ENCODE results near the gene ZNF398. TPM values are rescaled to one million over a fixed set of nuclear protein-coding genes. Genes with fewer than 3 reads are reported as not detected.

ZNF398 gene
- total RNA-seq, 1 donor from 2014 or later = 7.1 TPM

DNA sequence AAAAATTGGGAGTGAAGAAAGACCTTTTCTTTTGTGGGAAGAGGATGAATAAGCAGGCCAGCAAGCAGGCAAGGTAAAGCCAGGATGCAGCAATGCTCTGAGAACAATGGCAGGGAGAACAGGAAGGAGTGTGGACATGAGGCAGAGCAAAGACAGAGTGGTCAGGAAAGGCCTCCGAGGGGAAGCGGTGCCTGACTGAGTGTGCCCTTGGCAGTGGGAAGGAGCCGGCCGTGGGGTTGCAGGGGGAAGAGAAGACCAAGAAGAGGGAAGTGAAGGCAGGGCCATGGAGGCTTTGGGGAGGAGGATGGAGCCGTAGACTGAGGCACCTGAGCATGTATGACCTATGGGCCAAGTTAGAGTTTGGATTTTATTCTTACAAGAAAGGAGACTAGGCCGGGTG is 70.3 kb downstream of the ZNF398 start:
- Histone ChIP-seq H3K9me3 (replicated peaks) (no peaks in the 10 kb centered on the region), H3K4me3 (no peak overlapping the region), H3K27me3 (ENCODE audit: low read depth) (no peaks in the 10 kb centered on the region), H3K36me3 (peaks cover 96% of the 10 kb centered on the region), H3K4me1 (peaks cover 8% of the 10 kb centered on the region), H3K27ac (replicated peaks) (no peak overlapping the region)
- intact Hi-C loops (cut with micrococcal nuclease) = no loop called here
- DNase-seq = no peak
- TF ChIP-seq, protein P1, sequence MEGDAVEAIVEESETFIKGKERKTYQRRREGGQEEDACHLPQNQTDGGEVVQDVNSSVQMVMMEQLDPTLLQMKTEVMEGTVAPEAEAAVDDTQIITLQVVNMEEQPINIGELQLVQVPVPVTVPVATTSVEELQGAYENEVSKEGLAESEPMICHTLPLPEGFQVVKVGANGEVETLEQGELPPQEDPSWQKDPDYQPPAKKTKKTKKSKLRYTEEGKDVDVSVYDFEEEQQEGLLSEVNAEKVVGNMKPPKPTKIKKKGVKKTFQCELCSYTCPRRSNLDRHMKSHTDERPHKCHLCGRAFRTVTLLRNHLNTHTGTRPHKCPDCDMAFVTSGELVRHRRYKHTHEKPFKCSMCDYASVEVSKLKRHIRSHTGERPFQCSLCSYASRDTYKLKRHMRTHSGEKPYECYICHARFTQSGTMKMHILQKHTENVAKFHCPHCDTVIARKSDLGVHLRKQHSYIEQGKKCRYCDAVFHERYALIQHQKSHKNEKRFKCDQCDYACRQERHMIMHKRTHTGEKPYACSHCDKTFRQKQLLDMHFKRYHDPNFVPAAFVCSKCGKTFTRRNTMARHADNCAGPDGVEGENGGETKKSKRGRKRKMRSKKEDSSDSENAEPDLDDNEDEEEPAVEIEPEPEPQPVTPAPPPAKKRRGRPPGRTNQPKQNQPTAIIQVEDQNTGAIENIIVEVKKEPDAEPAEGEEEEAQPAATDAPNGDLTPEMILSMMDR (IDR thresholded peaks at IDR 0.05; ENCODE audit: borderline replicate concordance) = no peak

GRCh38 chr7:149218469-149219420 is 71.5 kb downstream of the ZNF398 start:
- Histone ChIP-seq H3K4me1 (peaks cover 7% of the 10 kb centered on the region), H3K36me3 (peaks cover 96% of the 10 kb centered on the region), H3K9me3 (replicated peaks) (no peaks in the 10 kb centered on the region), H3K4me3 (no peak overlapping the region), H3K27ac (replicated peaks) (no peak overlapping the region), H3K27me3 (ENCODE audit: low read depth) (no peaks in the 10 kb centered on the region)
- TF ChIP-seq, protein P1 (IDR thresholded peaks at IDR 0.05; ENCODE audit: borderline replicate concordance) = no peak
- intact Hi-C loops (cut with micrococcal nuclease) = no loop called here
- no peak for DNase-seq

DNA sequence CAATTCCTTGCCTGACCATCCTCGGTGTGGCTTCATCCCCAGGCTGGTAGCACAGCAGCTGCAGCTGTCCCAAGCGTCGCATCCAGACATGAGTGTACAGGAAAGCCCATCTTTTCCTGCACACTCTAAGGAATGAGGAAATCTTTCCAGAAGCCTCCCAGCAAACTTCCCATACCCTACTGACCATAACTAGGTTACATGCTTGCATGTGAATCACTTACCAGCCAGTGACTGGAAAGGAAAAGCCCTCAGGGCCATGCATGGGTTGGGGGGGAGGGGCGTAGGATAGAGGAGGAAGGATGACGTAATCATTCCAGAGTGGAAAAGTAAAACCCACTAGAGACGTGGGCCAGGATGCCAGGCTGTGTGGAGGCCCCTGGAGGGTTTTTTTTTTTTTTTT is 73.3 kb downstream of the ZNF398 start:
- Histone ChIP-seq H3K4me1 (peaks cover 4% of the 10 kb centered on the region), H3K27me3 (ENCODE audit: low read depth) (no peaks in the 10 kb centered on the region), H3K27ac (replicated peaks) (no peak overlapping the region), H3K4me3 (no peak overlapping the region), H3K9me3 (replicated peaks) (no peaks in the 10 kb centered on the region), H3K36me3 (peaks cover 94% of the 10 kb centered on the region)
- intact Hi-C loops (cut with micrococcal nuclease) = no loop called here
- DNase-seq = no peak
- TF ChIP-seq, protein P1 (IDR thresholded peaks at IDR 0.05; ENCODE audit: borderline replicate concordance) = no peak

GRCh38 chr7:149223176-149223575 is 75.9 kb downstream of the ZNF398 start:
- TF ChIP-seq, protein P1 (IDR thresholded peaks at IDR 0.05; ENCODE audit: borderline replicate concordance) = no peak
- H3K36me3 ChIP-seq = peaks cover 71% of the 10 kb centered on the region
- DNase-seq = no peak
- no peaks in the 10 kb centered on the region for H3K27me3 ChIP-seq (ENCODE audit: low read depth)
- H3K27ac ChIP-seq (replicated peaks) = no peak overlapping the region
- intact Hi-C loops (cut with micrococcal nuclease) = no loop called here
- H3K4me3 ChIP-seq = no peak overlapping the region
- no peaks in the 10 kb centered on the region for H3K9me3 ChIP-seq (replicated peaks)
- H3K4me1 ChIP-seq = no peaks in the 10 kb centered on the region

GRCh38 chr7:149223761-149224160 is 76.5 kb downstream of the ZNF398 start:
- Histone ChIP-seq H3K27ac (replicated peaks) (no peak overlapping the region), H3K4me3 (no peak overlapping the region), H3K27me3 (ENCODE audit: low read depth) (no peaks in the 10 kb centered on the region), H3K36me3 (peaks cover 66% of the 10 kb centered on the region), H3K4me1 (no peaks in the 10 kb centered on the region), H3K9me3 (replicated peaks) (no peaks in the 10 kb centered on the region)
- intact Hi-C loops (cut with micrococcal nuclease) = no loop called here
- TF ChIP-seq, protein P1 (IDR thresholded peaks at IDR 0.05; ENCODE audit: borderline replicate concordance) = no peak
- no peak for DNase-seq
